Gastroesophageal sphincter (tissue), 3 donors: ENCODE measurements around the gene MPPED1.

Experiments used
- EP300 ChIP-seq: sonication (generic); formaldehyde crosslinking; IDR thresholded peaks from one replicate; pipeline ENCODE4 v1.6.1; 2017; ENCODE audit warnings: antibody characterized with exemption, mild to moderate bottlenecking
- POLR2A ChIP-seq, 2 donors: fragments of 450-650 bp; IDR thresholded peaks; one replicate each; pipeline ENCODE4 v1.6.1; 2017; ENCODE audit warnings: antibody characterized with exemption in 2 of 2, mild to moderate bottlenecking in 2 of 2, moderate library complexity in 1 of 2
- POLR2AphosphoS5 ChIP-seq: sonication (generic); formaldehyde crosslinking; IDR thresholded peaks from one replicate; pipeline ENCODE4 v1.6.1; 2017; ENCODE audit warnings: antibody characterized with exemption
- TF ChIP-seq, protein P1 (sequence below), 4 experiments: fragments of 200-600 bp in 2 of 4; fragments of 450-650 bp in 2 of 4; sonication (generic) in 1 of 4; IDR thresholded peaks; one replicate each; pipeline ENCODE4 v1.5.1; 2017 to 2019; ENCODE audit warnings: antibody characterized with exemption in 4 of 4, mild to moderate bottlenecking in 2 of 4, moderate library complexity in 2 of 4

- TF ChIP-seq POLR2A (IDR thresholded peaks at IDR 0.05) (no peak), EP300 (no peak), POLR2AphosphoS5 (no peak)
- TF ChIP-seq, protein P1, sequence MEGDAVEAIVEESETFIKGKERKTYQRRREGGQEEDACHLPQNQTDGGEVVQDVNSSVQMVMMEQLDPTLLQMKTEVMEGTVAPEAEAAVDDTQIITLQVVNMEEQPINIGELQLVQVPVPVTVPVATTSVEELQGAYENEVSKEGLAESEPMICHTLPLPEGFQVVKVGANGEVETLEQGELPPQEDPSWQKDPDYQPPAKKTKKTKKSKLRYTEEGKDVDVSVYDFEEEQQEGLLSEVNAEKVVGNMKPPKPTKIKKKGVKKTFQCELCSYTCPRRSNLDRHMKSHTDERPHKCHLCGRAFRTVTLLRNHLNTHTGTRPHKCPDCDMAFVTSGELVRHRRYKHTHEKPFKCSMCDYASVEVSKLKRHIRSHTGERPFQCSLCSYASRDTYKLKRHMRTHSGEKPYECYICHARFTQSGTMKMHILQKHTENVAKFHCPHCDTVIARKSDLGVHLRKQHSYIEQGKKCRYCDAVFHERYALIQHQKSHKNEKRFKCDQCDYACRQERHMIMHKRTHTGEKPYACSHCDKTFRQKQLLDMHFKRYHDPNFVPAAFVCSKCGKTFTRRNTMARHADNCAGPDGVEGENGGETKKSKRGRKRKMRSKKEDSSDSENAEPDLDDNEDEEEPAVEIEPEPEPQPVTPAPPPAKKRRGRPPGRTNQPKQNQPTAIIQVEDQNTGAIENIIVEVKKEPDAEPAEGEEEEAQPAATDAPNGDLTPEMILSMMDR (IDR thresholded peaks at IDR 0.05): no peak
Measured at GRCh38 chr22:43390872-43391271, 20.9 kb upstream of the MPPED1 start.
